Keratinocyte (primary cell): Measurements from ENCODE around the gene RB1.

Source experiments
- CTCF ChIP-seq, 3 experiments: IDR thresholded peaks in 1 of 3; conservative IDR thresholded peaks in 1 of 3; optimal IDR thresholded peaks in 1 of 3; 2 replicates in 2 of 3; 3 replicates in 1 of 3; pipeline versions ENCODE3 to v1.5.1; 2011; ENCODE audit warnings: low read length in 3 of 3, mild to moderate bottlenecking in 3 of 3, moderate library complexity in 2 of 3, control low read depth in 1 of 3, inconsistent platforms in 1 of 3; ENCODE audit not compliant: insufficient read depth in 2 of 3; ENCODE audit errors: extremely low read depth in 1 of 3
- EZH2 ChIP-seq: IDR thresholded peaks from one replicate; pipeline ENCODE4 v1.6.1; 2012; ENCODE audit warnings: inconsistent platforms, mild to moderate bottlenecking, low read length, moderate library complexity

- no peak for TF ChIP-seq CTCF (optimal IDR thresholded peaks at IDR 0.05 in 1 of 3, IDR thresholded peaks at IDR 0.05 in 1 of 3, conservative IDR thresholded peaks at IDR 0.05 in 1 of 3; ENCODE audit: extremely low read depth in 1 of 3, insufficient read depth in 2 of 3, low read length in 3 of 3)
- no peak for TF ChIP-seq EZH2
Observed at GRCh38 chr13:48319531-48320398, 16.2 kb downstream of the RB1 start.
